ENCODE measurements around the gene POLR3C. TPM values are rescaled to one million over a fixed set of nuclear protein-coding genes. Genes with fewer than 3 reads are reported as not detected.

The POLR3C gene
- total RNA-seq, 1 experiment from 2014 or later = 29.3 TPM

- Mint-ChIP-seq H3K27ac (ENCODE audit: unreplicated experiment) (peak overlapping the region; percentile 85), H3K36me3 (ENCODE audit: insufficient read depth, unreplicated experiment) (peaks cover 9% of the 10 kb centered on the region), H3K9me3 (ENCODE audit: low read depth, unreplicated experiment) (no peaks in the 10 kb centered on the region), H3K4me1 (ENCODE audit: low read depth, unreplicated experiment) (peaks cover 45% of the 10 kb centered on the region), H3K27me3 (ENCODE audit: unreplicated experiment) (no peaks in the 10 kb centered on the region), H3K4me3 (ENCODE audit: low read depth, unreplicated experiment) (no peak overlapping the region)
- intact Hi-C loops (cut with micrococcal nuclease; ENCODE audit: unreplicated experiment) = loop anchor here (5.0 kb wide), 2 partner anchors 40 kb away; partner anchors contain the start of genes POLR3C and RNF115
- CTCF ChIA-PET = interaction anchor here (1.1 kb wide), 1 partner anchor 42 kb away, joined by 4 read pairs; no protein-coding TSS in a partner anchor
- TF ChIP-seq, protein P1, sequence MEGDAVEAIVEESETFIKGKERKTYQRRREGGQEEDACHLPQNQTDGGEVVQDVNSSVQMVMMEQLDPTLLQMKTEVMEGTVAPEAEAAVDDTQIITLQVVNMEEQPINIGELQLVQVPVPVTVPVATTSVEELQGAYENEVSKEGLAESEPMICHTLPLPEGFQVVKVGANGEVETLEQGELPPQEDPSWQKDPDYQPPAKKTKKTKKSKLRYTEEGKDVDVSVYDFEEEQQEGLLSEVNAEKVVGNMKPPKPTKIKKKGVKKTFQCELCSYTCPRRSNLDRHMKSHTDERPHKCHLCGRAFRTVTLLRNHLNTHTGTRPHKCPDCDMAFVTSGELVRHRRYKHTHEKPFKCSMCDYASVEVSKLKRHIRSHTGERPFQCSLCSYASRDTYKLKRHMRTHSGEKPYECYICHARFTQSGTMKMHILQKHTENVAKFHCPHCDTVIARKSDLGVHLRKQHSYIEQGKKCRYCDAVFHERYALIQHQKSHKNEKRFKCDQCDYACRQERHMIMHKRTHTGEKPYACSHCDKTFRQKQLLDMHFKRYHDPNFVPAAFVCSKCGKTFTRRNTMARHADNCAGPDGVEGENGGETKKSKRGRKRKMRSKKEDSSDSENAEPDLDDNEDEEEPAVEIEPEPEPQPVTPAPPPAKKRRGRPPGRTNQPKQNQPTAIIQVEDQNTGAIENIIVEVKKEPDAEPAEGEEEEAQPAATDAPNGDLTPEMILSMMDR (IDR thresholded peaks at IDR 0.05; ENCODE audit: unreplicated experiment) = no peak
- no TSS peak for BruUV-seq (replicated peaks)
- DNase-seq = peak; percentile 39
These were observed 41.5 kb upstream of the POLR3C start for GRCh38 chr1:145782272-145783099.

GRCh38 chr1:145784409-145784808 lies 39.6 kb upstream of the POLR3C start:
- peaks cover 34% of the 10 kb centered on the region for H3K4me1 Mint-ChIP-seq (ENCODE audit: low read depth, unreplicated experiment)
- intact Hi-C loops (cut with micrococcal nuclease; ENCODE audit: unreplicated experiment) = loop anchor here (5.0 kb wide), 2 partner anchors 38 to 42 kb away; partner anchors contain the start of genes POLR3C and RNF115

GRCh38 chr1:145785547-145785946 lies 38.5 kb upstream of the POLR3C start:
- H3K9me3 Mint-ChIP-seq (ENCODE audit: low read depth, unreplicated experiment) = no peaks in the 10 kb centered on the region
- H3K27me3 Mint-ChIP-seq (ENCODE audit: unreplicated experiment) = no peaks in the 10 kb centered on the region
- H3K4me1 Mint-ChIP-seq (ENCODE audit: low read depth, unreplicated experiment) = peaks cover 33% of the 10 kb centered on the region
- DNase-seq = no peak
- H3K4me3 Mint-ChIP-seq (ENCODE audit: low read depth, unreplicated experiment) = no peak overlapping the region
- H3K27ac Mint-ChIP-seq (ENCODE audit: unreplicated experiment) = no peak overlapping the region
- intact Hi-C loops (cut with micrococcal nuclease; ENCODE audit: unreplicated experiment) = no loop called here
- TF ChIP-seq, protein P1 (IDR thresholded peaks at IDR 0.05; ENCODE audit: unreplicated experiment) = no peak
- BruUV-seq (replicated peaks) = no TSS peak
- CTCF ChIA-PET = no interaction called here
- H3K36me3 Mint-ChIP-seq (ENCODE audit: insufficient read depth, unreplicated experiment) = peaks cover 9% of the 10 kb centered on the region

More at GRCh38 chr1:145784409-145784808, 39.6 kb upstream of the POLR3C start:
- Mint-ChIP-seq H3K27ac (ENCODE audit: unreplicated experiment) (no peak overlapping the region), H3K9me3 (ENCODE audit: low read depth, unreplicated experiment) (no peaks in the 10 kb centered on the region), H3K4me3 (ENCODE audit: low read depth, unreplicated experiment) (no peak overlapping the region), H3K27me3 (ENCODE audit: unreplicated experiment) (no peaks in the 10 kb centered on the region), H3K36me3 (ENCODE audit: insufficient read depth, unreplicated experiment) (peaks cover 9% of the 10 kb centered on the region)
- CTCF ChIA-PET = no interaction called here
- TF ChIP-seq, protein P1 (IDR thresholded peaks at IDR 0.05; ENCODE audit: unreplicated experiment) = no peak
- no peak for DNase-seq
- BruUV-seq (replicated peaks) = no TSS peak

DNA sequence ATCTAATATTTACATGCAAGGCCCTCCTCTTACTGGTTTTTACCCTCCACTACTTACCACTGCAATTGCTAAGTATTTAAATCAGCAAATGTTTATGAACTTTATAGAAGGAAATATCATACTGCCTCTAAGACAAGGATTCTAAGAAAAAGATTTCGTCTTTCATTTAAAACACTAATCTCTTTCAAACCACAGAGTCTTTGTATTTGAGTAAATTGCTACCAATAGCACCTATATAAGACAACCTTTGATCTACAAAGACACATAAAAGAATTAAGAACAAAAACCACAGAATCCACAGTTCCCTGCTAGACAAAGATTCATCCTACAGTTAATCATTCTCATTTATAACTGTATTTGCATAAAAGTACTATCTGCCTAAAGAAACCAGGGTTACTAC lies 37.7 kb upstream of the POLR3C start:
- Mint-ChIP-seq H3K27me3 (ENCODE audit: unreplicated experiment) (no peaks in the 10 kb centered on the region), H3K4me1 (ENCODE audit: low read depth, unreplicated experiment) (peaks cover 26% of the 10 kb centered on the region), H3K36me3 (ENCODE audit: insufficient read depth, unreplicated experiment) (peaks cover 9% of the 10 kb centered on the region), H3K27ac (ENCODE audit: unreplicated experiment) (no peak overlapping the region), H3K9me3 (ENCODE audit: low read depth, unreplicated experiment) (no peaks in the 10 kb centered on the region), H3K4me3 (ENCODE audit: low read depth, unreplicated experiment) (no peak overlapping the region)
- CTCF ChIA-PET = no interaction called here
- BruUV-seq (replicated peaks) = no TSS peak
- DNase-seq = no peak
- intact Hi-C loops (cut with micrococcal nuclease; ENCODE audit: unreplicated experiment) = no loop called here
- TF ChIP-seq, protein P1 (IDR thresholded peaks at IDR 0.05; ENCODE audit: unreplicated experiment) = no peak
